Measurements from ENCODE around the gene MRPL48.

DNA sequence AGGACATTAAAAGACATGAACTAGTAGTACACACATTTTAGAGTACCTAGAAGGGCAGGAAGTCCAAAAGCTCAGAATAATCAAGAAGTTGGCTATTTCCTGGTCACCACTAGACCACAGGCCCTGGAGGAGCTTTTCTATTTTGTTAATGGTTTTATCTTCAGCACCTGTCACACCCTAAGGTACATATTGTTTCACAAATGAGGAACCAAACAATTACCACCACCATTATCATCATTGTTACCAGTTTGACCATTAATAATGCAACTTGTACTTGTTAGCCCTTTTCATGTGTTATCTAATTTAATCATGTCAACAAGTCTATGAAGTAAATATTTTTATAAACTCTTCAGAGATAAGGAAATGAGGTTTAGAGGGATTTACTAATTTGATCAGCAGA, 4.9 kb downstream of the MRPL48 start:
- TF ChIP-seq TAF1 (IDR thresholded peaks at IDR 0.05; ENCODE audit: low read depth, low read length) (no peak), POLR2A (IDR thresholded peaks at IDR 0.05; ENCODE audit: low read depth, low read length) (no peak), POLR2AphosphoS5 (IDR thresholded peaks at IDR 0.05; ENCODE audit: low read depth, low read length) (no peak), SPI1 (IDR thresholded peaks at IDR 0.05; ENCODE audit: low read depth, low read length) (no peak), POU2F2 (IDR thresholded peaks at IDR 0.05; ENCODE audit: low read depth, low read length) (no peak), PAX5 (IDR thresholded peaks at IDR 0.05; ENCODE audit: insufficient read depth, low read length, severe bottlenecking) (no peak)
